ENCODE results near the gene PCMTD2.
A peak's percentile ranks its signal among the peaks of the same experiment; 100 is the strongest.
"Not testable (repeated sequence)": the region's sequence is repeated elsewhere in the genome, so short reads cannot be mapped to it uniquely, and the experiment has no call there.

The PCMTD2 gene

DNA sequence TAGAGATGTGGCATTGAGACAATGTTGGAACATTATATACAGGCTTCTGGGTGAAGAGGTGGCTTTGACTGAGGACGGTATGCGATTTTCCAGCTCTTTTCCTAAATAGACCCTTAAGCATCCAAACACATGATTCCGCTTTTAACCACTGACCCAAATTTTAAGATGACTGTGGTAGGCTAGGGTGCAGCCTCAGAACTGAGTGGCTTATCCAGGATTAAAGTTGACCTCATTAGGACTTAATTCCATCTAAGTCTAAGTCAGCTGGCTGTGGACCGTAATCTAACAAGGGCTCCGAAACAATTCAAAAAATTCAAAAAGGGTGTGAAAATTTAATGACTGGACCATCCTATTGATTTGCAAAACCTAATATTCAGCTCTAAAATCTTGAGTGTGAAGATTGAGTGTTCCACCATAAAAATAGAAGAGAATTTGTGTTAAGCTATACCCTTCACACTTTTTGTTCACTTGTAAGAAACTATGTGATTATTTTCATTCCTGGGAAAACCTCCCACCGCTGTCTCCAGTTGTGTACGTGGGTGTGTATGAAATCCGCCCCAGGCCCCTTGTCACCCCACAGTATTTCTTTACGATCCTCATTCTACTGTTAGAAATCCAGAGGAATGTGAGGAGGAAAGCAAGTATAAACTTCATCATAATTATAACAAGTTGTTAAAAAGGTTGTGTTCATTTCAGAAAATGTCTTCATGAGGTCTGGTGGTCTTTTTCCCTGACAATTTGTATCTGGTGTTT lies 2.7 kb downstream of the PCMTD2 start:
- DNase-seq, result no peak

- no peak for DNase-seq
Observed at GRCh38 chr20:64260239-64260638, 4.7 kb downstream of the PCMTD2 start.

- DNase-seq, result no peak
Observed at GRCh38 chr20:64261138-64261537, 5.6 kb downstream of the PCMTD2 start.

DNA sequence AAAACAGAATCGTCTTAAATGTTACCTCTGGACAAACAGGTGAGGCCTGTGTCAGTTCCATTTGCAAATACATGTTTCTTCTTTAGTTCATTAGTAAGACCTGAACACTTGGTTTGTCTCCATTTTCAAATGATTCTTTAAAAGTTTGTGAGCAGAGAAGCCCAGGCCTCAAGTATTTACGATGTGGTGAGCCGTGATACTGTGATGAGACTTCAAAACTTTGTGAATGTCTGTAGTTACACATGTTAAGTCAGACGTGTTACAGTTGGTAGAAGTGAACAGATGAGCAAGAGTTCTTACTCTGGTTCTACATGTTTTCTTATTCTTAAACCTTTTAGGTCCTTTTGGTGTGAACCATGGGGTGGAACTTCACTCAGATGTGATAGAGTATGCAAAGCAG lies 8.5 kb downstream of the PCMTD2 start:
- no peak for DNase-seq

DNA sequence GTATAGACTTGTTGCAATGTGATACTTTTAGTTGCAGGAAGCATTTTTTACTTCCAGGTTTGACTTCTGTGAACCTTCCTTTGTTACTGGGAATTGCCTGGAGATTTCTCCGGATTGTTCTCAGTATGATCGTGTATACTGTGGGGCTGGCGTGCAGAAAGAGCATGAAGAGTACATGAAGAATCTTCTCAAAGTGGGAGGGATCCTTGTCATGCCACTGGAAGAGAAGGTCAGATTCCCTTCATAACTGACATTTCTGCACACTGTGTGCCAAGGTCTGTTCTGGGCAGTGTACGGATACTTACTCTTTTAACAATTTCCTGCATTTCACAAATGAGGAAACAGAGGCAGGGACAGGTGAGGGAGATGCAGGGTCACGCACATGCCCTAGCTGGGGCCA lies 9.7 kb downstream of the PCMTD2 start:
- DNase-seq, result no peak

GRCh38 chr20:64266988-64267387 lies 11.4 kb downstream of the PCMTD2 start:
- no peak for DNase-seq

GRCh38 chr20:64268174-64268573 lies 12.6 kb downstream of the PCMTD2 start:
- no peak for DNase-seq

DNA sequence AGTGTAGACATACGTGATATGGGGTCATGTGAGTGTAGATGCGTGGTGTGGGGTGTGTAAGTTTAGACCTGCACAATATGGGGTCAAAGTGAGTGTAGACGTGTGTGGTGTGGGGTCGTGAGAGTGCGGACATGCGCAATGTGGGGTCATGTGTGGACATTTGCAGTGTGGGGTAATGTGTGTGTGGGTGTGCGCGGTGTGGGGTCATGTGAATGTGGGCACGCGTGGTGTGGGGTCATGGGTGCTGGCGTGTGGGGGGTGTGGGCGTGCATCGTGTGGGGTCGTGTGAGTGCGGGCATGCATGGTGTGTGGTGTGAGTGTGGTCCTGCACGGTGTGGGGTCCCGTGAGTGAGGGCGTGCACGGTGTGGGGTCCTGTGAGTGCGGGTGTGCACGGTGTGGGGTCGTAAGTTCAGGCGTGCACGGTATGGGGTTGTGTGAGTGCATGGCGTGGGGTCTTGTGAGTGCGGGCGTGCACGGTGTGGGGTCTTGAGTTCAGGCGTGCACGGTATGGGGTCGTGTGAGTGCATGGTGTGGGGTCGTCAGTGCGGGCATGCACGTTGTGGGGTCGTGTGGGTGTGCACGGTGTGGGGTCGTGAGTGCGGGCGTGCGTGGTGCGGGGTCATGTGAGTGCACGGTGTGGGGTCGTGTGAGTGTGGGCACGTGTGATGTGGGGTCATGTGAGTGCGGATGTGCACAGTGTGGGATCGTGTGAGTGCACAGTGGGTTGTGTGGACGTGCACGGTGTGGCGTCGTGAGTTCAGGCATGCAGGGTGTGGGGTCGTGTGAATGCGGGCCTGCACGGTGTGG lies 14.3 kb downstream of the PCMTD2 start:
- DNase-seq, result no peak

- DNase-seq, result no peak
Observed at GRCh38 chr20:64271636-64272035, 16.1 kb downstream of the PCMTD2 start.

GRCh38 chr20:64273109-64273508 lies 17.6 kb downstream of the PCMTD2 start:
- no peak for DNase-seq

DNA sequence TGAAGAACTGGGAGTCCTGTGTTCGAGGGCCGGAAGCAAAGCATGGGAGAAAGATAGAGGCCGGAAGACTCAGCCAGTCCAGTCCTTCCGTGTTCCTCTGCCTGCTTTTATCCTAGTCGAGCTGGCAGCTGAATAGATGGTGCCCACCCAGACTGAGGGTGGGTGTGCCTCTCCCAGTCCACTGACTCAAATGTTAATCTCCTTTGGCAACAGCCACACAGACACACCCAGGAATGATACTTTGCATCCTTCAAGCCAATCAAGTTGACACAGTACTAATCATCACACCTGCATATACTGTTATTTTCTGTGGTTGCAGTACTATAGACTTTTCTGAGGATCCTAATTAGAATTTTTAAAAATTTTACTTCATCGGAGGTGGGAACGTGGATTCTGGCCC lies 21.3 kb downstream of the PCMTD2 start:
- no peak for DNase-seq

- DNase-seq, result no peak
Observed at GRCh38 chr20:64277571-64278316, 22.2 kb downstream of the PCMTD2 start.

- DNase-seq, result no peak
Observed at GRCh38 chr20:64278317-64278681, 22.8 kb downstream of the PCMTD2 start.

DNA sequence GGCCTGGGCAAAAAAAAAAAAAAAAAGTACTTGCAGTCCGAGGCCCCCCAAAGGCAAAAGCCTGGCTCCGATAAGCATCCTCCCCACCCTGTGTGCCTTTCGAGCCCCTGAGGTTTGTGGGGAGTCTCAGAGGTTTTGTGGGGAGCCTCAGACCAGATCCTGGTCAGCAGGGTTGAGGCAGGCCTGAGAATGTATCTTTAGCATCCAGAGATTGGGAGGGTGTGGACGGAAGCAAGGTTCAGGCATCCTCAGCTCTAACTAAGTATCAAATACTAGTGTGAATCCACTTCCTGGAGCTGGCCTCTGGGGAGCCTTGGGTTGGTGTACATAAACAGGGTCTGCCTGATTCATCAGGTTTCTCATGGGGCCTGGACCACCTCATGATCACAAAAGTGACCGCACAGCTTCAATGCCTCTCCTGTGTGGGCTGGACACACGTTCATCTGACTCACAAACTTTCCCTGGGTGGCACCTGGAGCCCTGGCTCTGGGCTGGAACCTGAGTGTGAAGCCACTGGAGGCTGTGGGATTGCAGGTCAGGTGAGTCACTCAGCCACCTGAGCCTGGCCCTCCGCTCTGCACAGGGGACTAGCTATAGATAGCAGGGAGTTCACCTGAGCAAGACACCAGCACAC lies 24.4 kb downstream of the PCMTD2 start:
- no peak for DNase-seq

DNA sequence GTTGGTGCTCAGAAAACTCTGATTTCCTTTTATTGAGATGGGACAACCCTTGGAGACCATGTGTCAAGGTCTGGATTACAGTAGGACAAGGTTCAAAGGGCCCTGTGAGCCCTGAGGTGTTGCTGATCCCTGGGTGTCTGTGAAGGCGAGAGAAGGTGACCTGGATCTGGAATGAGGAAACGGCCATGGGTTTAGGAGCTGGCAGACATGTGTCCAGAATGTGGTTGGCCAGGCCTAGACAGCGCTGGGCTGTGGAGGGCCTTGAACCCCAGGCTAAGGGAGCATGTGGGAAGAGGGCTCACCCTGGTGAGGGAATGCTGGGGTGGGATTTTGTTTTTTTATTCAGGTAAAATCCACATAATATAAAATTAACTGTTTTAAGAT lies 24.9 kb downstream of the PCMTD2 start:
- no peak for DNase-seq

DNA sequence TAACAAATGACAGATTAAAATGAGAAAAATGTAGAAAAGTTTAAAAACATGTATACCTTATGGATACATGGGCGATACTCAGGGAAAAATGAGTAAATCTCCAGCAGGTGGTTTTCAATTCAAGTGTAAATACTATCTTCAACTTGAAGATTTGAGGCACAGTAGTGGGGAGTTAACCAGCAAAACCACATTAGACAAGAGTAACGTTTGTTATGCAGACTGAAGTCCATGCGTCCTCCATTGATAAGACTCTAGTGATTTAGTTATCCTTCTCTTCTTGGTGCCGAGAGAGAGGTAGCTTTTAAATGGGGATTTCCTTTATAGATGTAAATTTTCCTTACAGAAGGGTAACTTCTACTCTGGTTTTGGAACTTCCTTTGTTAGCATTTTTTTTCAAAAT lies 28.1 kb downstream of the PCMTD2 start:
- no peak for DNase-seq

DNA sequence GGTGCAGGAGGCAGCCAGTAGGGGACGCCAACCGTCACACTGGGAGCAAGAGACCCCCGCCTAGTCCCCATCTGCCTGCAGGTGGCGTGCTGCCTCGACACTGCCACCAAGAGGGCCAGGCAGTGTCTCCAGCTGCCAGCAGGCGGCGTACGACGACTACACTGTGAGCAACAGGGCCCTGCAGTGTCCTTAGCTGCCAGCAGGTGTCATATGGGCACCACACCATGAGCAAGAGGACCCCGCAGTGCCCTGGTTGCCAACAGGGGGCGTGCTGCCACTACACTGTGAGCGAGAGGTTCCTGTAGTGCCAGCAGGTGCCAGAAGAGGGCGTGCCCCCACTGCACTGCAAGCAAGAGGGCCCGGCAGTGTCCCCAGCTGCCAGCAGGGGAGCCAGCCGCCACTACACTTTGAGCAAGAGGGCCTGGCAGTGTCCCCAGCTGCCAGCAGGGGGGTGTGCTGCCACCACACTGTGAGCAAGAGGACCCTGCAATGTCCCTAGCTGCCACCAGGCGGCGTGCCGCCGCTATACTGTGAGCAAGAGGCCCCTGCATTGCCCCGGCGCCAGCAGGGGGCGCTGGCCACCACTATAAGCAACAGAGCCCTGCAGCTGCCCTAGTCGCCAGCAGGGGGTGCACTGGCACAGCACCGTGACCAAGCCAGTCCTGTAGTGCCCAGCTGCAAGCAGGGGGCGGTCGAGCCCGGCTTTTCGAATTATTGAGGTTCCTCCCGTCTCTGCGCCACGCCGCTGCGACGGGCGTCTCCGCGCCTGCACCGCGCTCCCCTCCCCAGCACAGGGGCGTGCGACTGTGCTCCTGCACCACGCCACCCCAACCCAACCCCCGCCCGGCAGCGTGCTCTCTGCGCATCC lies 30.3 kb downstream of the PCMTD2 start:
- DNase-seq, result peak; percentile 16

DNA sequence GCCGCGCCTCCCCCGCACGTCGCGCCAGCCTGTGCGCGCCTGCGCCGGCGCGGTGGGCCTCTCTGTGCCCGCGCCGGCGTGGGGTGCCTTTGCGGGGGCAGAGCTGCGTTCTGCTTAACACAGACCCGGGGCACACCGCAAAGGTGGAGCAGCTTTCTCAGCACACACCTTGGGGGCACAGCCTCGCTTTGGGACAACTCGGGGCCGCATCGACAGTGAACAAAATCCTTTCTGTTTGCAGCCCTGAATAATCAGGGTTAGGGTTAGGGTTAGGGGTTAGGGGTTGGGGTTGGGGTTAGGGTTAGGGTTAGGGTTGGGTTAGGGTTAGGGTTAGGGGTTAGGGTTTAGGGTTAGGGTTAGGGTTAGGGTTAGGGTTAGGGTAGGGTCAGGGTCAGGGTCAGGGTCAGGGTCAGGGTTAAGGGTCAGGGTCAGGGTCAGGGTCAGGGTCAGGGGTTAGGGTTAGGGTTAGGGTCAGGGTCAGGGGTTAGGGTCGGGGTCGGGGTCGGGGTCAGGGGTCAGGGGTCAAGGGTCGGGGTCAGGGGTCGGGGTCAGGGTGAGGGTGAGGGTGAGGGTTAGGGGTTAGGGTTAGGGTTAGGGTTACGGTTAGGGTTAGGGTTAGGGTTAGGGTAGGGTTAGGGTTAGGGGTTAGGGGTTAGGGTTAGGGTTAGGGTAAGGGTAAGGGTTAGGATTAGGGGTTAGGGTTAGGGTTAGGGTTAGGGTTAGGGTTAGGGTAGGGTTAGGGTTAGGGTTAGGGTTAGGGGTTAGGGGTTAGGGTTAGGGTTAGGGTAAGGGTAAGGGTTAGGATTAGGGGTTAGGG lies 31.1 kb downstream of the PCMTD2 start:
- not testable (repeated sequence) for DNase-seq

- DNase-seq, result not testable (repeated sequence)
Observed at GRCh38 chr20:64287264-64287590, 31.7 kb downstream of the PCMTD2 start.

DNA sequence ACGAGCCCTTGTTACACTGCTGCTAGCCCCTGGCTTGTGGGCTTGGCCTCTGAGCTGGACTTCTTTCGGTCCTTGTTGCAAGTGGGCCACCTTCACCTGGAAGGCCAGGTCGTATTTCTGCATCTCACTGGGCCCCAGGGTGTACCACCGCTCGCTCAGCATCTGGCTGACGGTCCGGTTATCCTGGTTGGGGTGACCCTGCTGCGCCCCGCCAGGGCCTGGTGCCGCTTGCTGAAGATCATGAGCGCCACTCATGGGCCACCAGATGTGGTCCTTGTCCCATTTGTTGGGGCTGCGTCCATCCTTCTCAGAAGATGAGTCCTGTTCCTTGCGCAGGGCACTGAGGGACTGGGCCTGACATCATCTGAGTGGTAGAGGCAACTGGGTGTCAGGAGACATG lies 36.6 kb downstream of the PCMTD2 start:
- DNase-seq, result not testable (repeated sequence)

DNA sequence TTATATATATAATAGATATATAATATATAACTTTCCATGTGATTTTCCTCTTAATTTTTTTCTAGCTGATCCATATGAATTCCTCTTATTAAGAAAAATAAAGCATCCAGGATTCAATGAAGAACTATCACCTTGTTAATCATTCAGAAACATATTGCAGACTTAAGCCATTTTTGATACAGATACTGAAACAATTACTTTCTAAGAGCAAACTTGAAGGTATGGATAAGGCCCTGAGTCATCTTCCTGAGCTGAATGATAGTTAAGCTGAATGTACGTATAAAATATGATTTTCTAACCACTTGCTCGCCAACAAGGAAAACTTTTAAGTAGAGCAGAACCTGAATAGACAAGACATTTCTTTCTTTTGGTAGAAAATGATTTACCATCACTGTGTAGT lies 47.5 kb downstream of the PCMTD2 start:
- DNase-seq, result not testable (repeated sequence)

Data from kidney glomerular epithelial cell (primary cell).